Keratinocyte (primary cell): ENCODE results near the gene PEMT. TPM values are rescaled to one million over a fixed set of nuclear protein-coding genes. Genes with fewer than 3 reads are reported as not detected.

Experiments used
- DNase-seq: peaks from one replicate; pipeline ENCODE4 v3.0.0-alpha.2; 2011; ENCODE audit warnings: low read depth, missing footprints, low spot score
- FAIRE-seq: peaks from 2 replicates; lab custom pipeline; 2011; peaks lifted over from hg19 to GRCh38; lab: Jason Lieb, UNC
- H2AFZ ChIP-seq: 2 replicates; pipeline ENCODE4 v1.6.0; 2012; ENCODE audit warnings: low read length, control low read depth, inconsistent platforms; ENCODE audit not compliant: control insufficient read depth
- H3K27ac ChIP-seq: 2 replicates; pipeline ENCODE4 v1.5.1; 2011; ENCODE audit warnings: low read length; ENCODE audit not compliant: control insufficient read depth, insufficient read depth
- H3K27me3 ChIP-seq: 3 replicates; pipeline ENCODE4 v1.6.0; 2011; ENCODE audit warnings: low read length; ENCODE audit not compliant: control insufficient read depth, insufficient read depth; ENCODE audit errors: extremely low read depth
- H3K36me3 ChIP-seq, 2 experiments: 2 replicates in 1 of 2; 3 replicates in 1 of 2; pipeline ENCODE4 v1.5.1; 2011; ENCODE audit warnings: low read length in 2 of 2, mild to moderate bottlenecking in 1 of 2; ENCODE audit not compliant: control insufficient read depth in 2 of 2, insufficient read depth in 2 of 2; ENCODE audit errors: extremely low read depth in 1 of 2
- H3K4me1 ChIP-seq: 3 replicates; pipeline ENCODE4 v1.5.1; 2011; ENCODE audit warnings: low read length; ENCODE audit not compliant: control insufficient read depth, insufficient read depth; ENCODE audit errors: extremely low read depth
- H3K4me2 ChIP-seq: 3 replicates; pipeline ENCODE4 v1.6.0; 2011; ENCODE audit warnings: low read depth, low read length; ENCODE audit not compliant: control insufficient read depth, insufficient read depth; ENCODE audit errors: extremely low read depth
- H3K4me3 ChIP-seq, 3 experiments: fragments of 200-600 bp in 1 of 3; sonication (generic) in 1 of 3; 2 replicates in 2 of 3; 3 replicates in 1 of 3; pipeline ENCODE4 v1.5.1; 2011 to 2016; ENCODE audit warnings: low read length in 3 of 3, mild to moderate bottlenecking in 3 of 3, control low read depth in 2 of 3, inconsistent platforms in 1 of 3, low read depth in 1 of 3, mixed read lengths in 1 of 3, mixed run types in 1 of 3, moderate library complexity in 1 of 3; ENCODE audit not compliant: control insufficient read depth in 2 of 3, insufficient read depth in 2 of 3; ENCODE audit errors: extremely low read depth in 1 of 3
- H3K79me2 ChIP-seq: 2 replicates; pipeline ENCODE4 v1.6.0; 2012; ENCODE audit warnings: low read length; ENCODE audit not compliant: control insufficient read depth, insufficient read depth
- H3K9ac ChIP-seq: 3 replicates; pipeline ENCODE4 v1.6.0; 2011; ENCODE audit warnings: low read length; ENCODE audit not compliant: control insufficient read depth, insufficient read depth; ENCODE audit errors: extremely low read depth
- H3K9me1 ChIP-seq: 3 replicates; pipeline ENCODE4 v1.6.0; 2011; ENCODE audit warnings: low read length; ENCODE audit not compliant: control insufficient read depth, insufficient read depth; ENCODE audit errors: extremely low read depth
- H3K9me3 ChIP-seq: 2 replicates; pipeline ENCODE4 v1.5.1; 2012; ENCODE audit warnings: low read depth, low read length; ENCODE audit not compliant: control insufficient read depth
- H4K20me1 ChIP-seq: 3 replicates; pipeline ENCODE4 v1.6.0; 2011; ENCODE audit warnings: low read length; ENCODE audit not compliant: control insufficient read depth, insufficient read depth; ENCODE audit errors: extremely low read depth
- CTCF ChIP-seq, 3 experiments: IDR thresholded peaks in 1 of 3; conservative IDR thresholded peaks in 1 of 3; optimal IDR thresholded peaks in 1 of 3; 2 replicates in 2 of 3; 3 replicates in 1 of 3; pipeline versions ENCODE3 to v1.5.1; 2011; ENCODE audit warnings: low read length in 3 of 3, mild to moderate bottlenecking in 3 of 3, moderate library complexity in 2 of 3, control low read depth in 1 of 3, inconsistent platforms in 1 of 3; ENCODE audit not compliant: insufficient read depth in 2 of 3; ENCODE audit errors: extremely low read depth in 1 of 3
- EZH2 ChIP-seq: IDR thresholded peaks from one replicate; pipeline ENCODE4 v1.6.1; 2012; ENCODE audit warnings: inconsistent platforms, mild to moderate bottlenecking, low read length, moderate library complexity
- dilution Hi-C: fragments of 300-500 bp; cut with MboI; formaldehyde crosslinking; loops from one replicate; pipeline ENCODE4 v1.7.0; 2020; ENCODE audit warnings: low sequenced_read_pairs; ENCODE audit not compliant: extremely low pct_ligation_motif_present
- polyA plus RNA-seq, 5 experiments: library from polyadenylated mRNA; depleted of rRNA in 3 of 5; stranded (reverse) in 3 of 5; stranded (forward) in 1 of 5; unstranded in 1 of 5; fragments of >200 nt; gene quantifications; 1 replicate in 1 of 5; 2 replicates in 3 of 5; 3 replicates in 1 of 5; pipeline versions ENCODE4 v1.2.1 to v1.2.3, GENCODE V29; 2011 to 2012; ENCODE audit warnings: missing spikeins in 2 of 5, low read depth in 1 of 5, low replicate concordance in 1 of 5

The PEMT gene
- polyA plus RNA-seq, 1 donor (not counting 4 experiments of a cell fraction or from before 2014, with no cell fraction given), result 17.7 TPM

GRCh38 chr17:17551361-17551760, 40.1 kb downstream of the PEMT start:
- H3K36me3 ChIP-seq, result no peaks in the 10 kb centered on the region
- no peak for FAIRE-seq
- H3K4me1 ChIP-seq, result no peaks in the 10 kb centered on the region
- no peak overlapping the region for H3K9ac ChIP-seq
- DNase-seq, result no peak
- no peak overlapping the region for H3K27ac ChIP-seq
- no peak overlapping the region for H3K4me3 ChIP-seq
- no peaks in the 10 kb centered on the region for H3K9me3 ChIP-seq
- peaks cover 3% of the 10 kb centered on the region for H4K20me1 ChIP-seq
- H3K9me1 ChIP-seq, result no peaks in the 10 kb centered on the region
- dilution Hi-C loops, result no loop called here
- TF ChIP-seq EZH2 (no peak), CTCF (optimal IDR thresholded peaks at IDR 0.05 in 1 of 3, IDR thresholded peaks at IDR 0.05 in 1 of 3, conservative IDR thresholded peaks at IDR 0.05 in 1 of 3; ENCODE audit: extremely low read depth in 1 of 3, insufficient read depth in 2 of 3, low read length in 3 of 3) (no peak)
- no peak overlapping the region for H2AFZ ChIP-seq
- H3K27me3 ChIP-seq, result no peaks in the 10 kb centered on the region
- no peak overlapping the region for H3K4me2 ChIP-seq
- H3K79me2 ChIP-seq, result no peaks in the 10 kb centered on the region

- dilution Hi-C loops, result no loop called here
- TF ChIP-seq EZH2, result no peak
- no peak for TF ChIP-seq CTCF (optimal IDR thresholded peaks at IDR 0.05 in 1 of 3, IDR thresholded peaks at IDR 0.05 in 1 of 3, conservative IDR thresholded peaks at IDR 0.05 in 1 of 3; ENCODE audit: extremely low read depth in 1 of 3, insufficient read depth in 2 of 3, low read length in 3 of 3)
- H3K4me3 ChIP-seq, result no peak overlapping the region
- no peaks in the 10 kb centered on the region for H3K9me1 ChIP-seq
- DNase-seq (no peak), FAIRE-seq (no peak)
- no peaks in the 10 kb centered on the region for H3K4me1 ChIP-seq
- no peaks in the 10 kb centered on the region for H3K36me3 ChIP-seq
- H3K27ac ChIP-seq, result no peak overlapping the region
- no peak overlapping the region for H2AFZ ChIP-seq
- H4K20me1 ChIP-seq, result peaks cover 3% of the 10 kb centered on the region
- H3K27me3 ChIP-seq, result no peaks in the 10 kb centered on the region
- no peak overlapping the region for H3K4me2 ChIP-seq
- no peaks in the 10 kb centered on the region for H3K79me2 ChIP-seq
- H3K9me3 ChIP-seq, result no peaks in the 10 kb centered on the region
- no peak overlapping the region for H3K9ac ChIP-seq
Measured at GRCh38 chr17:17549732-17550366, 41.7 kb downstream of the PEMT start.
